Smooth muscle cell (in vitro differentiated cells): ENCODE measurements around the gene SYT1. TPM values are rescaled to one million over a fixed set of nuclear protein-coding genes. Genes with fewer than 3 reads are reported as not detected.

Experiments
- DNase-seq: peaks from one replicate; lab custom pipeline; 2025; ENCODE audit not compliant: unreplicated experiment; lab: John Stamatoyannopoulos, UW
- H2AFZ ChIP-seq: fragments of 200-600 bp; sonication (generic); 2 replicates; pipeline ENCODE4 v1.6.0; 2016; ENCODE audit warnings: antibody characterized with exemption, low read depth, mild to moderate bottlenecking
- H3F3A ChIP-seq: fragments of 200-600 bp; sonication (generic); 2 replicates; pipeline ENCODE4 v1.6.0; 2017; ENCODE audit warnings: antibody characterized with exemption, low read depth
- H3K27ac ChIP-seq: fragments of 200-600 bp; sonication (generic); 2 replicates; pipeline ENCODE4 v1.5.1; 2016; ENCODE audit warnings: low read depth, mild to moderate bottlenecking
- H3K27me3 ChIP-seq: fragments of 200-600 bp; sonication (generic); 2 replicates; pipeline ENCODE4 v1.6.1; 2016; ENCODE audit warnings: low read depth, mild to moderate bottlenecking
- H3K36me3 ChIP-seq: fragments of 200-600 bp; sonication (generic); 2 replicates; pipeline ENCODE4 v1.5.1; 2016; ENCODE audit warnings: low read depth
- H3K4me1 ChIP-seq: fragments of 200-600 bp; sonication (generic); 2 replicates; pipeline ENCODE4 v1.5.1; 2016; ENCODE audit warnings: low read depth
- H3K4me2 ChIP-seq: fragments of 200-600 bp; sonication (generic); 2 replicates; pipeline ENCODE4 v1.6.0; 2016; ENCODE audit warnings: mild to moderate bottlenecking
- H3K4me3 ChIP-seq: fragments of 200-600 bp; sonication (generic); 2 replicates; pipeline ENCODE4 v1.5.1; 2016; ENCODE audit warnings: mild to moderate bottlenecking
- H3K79me2 ChIP-seq: fragments of 200-600 bp; sonication (generic); 2 replicates; pipeline ENCODE4 v1.6.0; 2016; ENCODE audit warnings: low read depth, mild to moderate bottlenecking
- H3K9ac ChIP-seq: fragments of 200-600 bp; sonication (generic); 2 replicates; pipeline ENCODE4 v1.6.0; 2016; ENCODE audit warnings: low read depth
- H3K9me3 ChIP-seq: fragments of 200-600 bp; sonication (generic); replicated peaks from 2 replicates; pipeline ENCODE4 v1.5.1; 2016; ENCODE audit warnings: low read depth
- H4K20me1 ChIP-seq: fragments of 200-600 bp; sonication (generic); 2 replicates; pipeline ENCODE4 v1.6.0; 2016; ENCODE audit warnings: low read depth
- CTCF ChIP-seq: fragments of 200-600 bp; sonication (generic); IDR thresholded peaks from 2 replicates; pipeline ENCODE4 v1.5.1; 2017; ENCODE audit warnings: borderline replicate concordance, mild to moderate bottlenecking, antibody characterized with exemption; ENCODE audit not compliant: insufficient read depth, poor library complexity, severe bottlenecking
- WGBS: methylation state at CpG from one replicate; pipeline ENCODE4 v1.1.7; 2016; ENCODE audit warnings: low lambda C conversion rate; 5-methylcytosine and 5-hydroxymethylcytosine counted together
- polyA plus RNA-seq: library from polyadenylated mRNA; unstranded; fragments of >200 nt; fragmentation: Nextera tagmentation; extraction: Ambion mirVana; gene quantifications from 2 replicates; pipeline ENCODE4 v1.2.1, GENCODE V29; 2016
- total RNA-seq: library from RNA; depleted of rRNA; stranded (reverse); fragments of >200 nt; gene quantifications from 2 replicates; pipeline ENCODE4 v1.2.3, GENCODE V29; 2014

The SYT1 gene
- total and polyA plus RNA-seq, 2 experiments from 2014 or later, result 5.2 to 10.2 TPM

DNA sequence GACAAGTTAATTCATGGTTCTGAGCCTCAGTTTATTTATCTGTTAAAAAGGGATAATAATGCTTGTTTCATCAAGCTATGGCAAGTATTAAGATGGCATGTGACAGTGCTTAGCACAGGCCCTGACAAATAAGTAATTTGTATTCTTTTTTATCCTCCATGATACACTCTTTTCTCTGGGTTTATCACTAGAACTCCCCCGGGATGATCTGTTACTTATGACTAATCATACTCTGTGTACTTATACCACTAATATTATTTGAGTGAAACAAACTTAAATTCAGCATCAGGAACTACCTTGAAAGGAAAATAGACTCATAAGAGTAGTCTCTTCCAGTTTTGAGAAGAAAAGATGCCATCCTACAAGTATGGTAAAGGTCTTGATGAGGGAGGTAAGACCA lies 542.4 kb downstream of the SYT1 start:
- 52% methylated on average over 1 of the region's 1 CpG for WGBS

DNA sequence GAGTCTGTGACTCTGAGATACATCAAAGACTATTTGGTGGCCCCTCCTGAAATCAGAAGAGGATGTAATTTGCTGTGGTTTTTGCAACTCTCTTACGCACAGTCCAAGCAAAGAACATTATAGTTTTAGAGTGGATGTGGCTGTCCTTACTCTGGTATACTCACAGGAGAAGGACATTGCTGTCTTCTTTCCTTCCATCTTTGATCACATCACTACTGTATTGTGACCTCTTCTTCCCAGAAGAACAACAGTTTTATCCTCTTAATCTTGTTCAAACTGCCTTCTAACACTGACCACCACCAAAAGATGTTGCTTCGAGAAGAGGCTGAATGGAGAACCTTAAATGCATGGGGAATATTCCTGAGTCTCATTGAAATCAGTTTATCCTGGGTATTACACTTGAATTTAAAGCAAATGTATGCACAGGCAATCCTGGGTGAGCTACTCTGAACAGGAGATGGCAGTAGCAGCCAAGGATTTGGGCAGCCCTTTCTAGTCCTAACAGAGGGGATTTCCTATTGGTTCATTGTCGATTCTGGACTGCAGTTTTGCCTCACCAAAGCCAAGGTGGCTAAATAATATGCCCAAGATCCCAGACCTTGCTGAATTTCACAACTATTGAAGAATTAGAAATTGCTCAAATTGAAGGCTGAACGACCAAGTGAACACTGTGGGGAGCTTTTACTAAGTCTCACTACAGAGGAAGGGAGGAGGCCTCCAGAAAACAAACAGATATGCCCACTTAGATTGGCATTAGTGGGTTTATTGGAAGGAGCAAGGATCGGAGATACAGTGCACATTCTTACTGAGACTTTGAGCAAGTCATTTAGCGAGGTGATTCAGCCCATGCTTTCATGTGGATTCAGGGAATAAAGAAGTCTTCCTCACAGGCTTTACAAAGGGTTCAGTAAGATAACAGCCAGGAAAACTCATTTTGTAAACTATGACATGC lies 543.4 kb downstream of the SYT1 start:
- no peak overlapping the region for H3K4me3 ChIP-seq
- H3F3A ChIP-seq, result peaks cover 12% of the 10 kb centered on the region
- no peaks in the 10 kb centered on the region for H3K9me3 ChIP-seq
- no peaks in the 10 kb centered on the region for H3K79me2 ChIP-seq
- 25% methylated on average over 6 of the region's 6 CpGs for WGBS
- no peaks in the 10 kb centered on the region for H3K27me3 ChIP-seq
- H4K20me1 ChIP-seq, result no peaks in the 10 kb centered on the region
- peak; percentile 80 for TF ChIP-seq CTCF
- H3K4me1 ChIP-seq, result peaks cover 32% of the 10 kb centered on the region
- DNase-seq, result no peak
- no peak overlapping the region for H3K9ac ChIP-seq
- peak overlapping the region; percentile 62 for H3K4me2 ChIP-seq
- no peaks in the 10 kb centered on the region for H3K36me3 ChIP-seq
- peak overlapping the region; percentile 73 for H3K27ac ChIP-seq
- H2AFZ ChIP-seq, result no peak overlapping the region

More for the DNA sequence above, 542.4 kb downstream of the SYT1 start:
- no peaks in the 10 kb centered on the region for H3K9me3 ChIP-seq
- H3K27me3 ChIP-seq, result no peaks in the 10 kb centered on the region
- H3K27ac ChIP-seq, result no peak overlapping the region
- no peak overlapping the region for H3K9ac ChIP-seq
- no peaks in the 10 kb centered on the region for H3K79me2 ChIP-seq
- H3K4me3 ChIP-seq, result no peak overlapping the region
- peaks cover 12% of the 10 kb centered on the region for H3F3A ChIP-seq
- H3K36me3 ChIP-seq, result no peaks in the 10 kb centered on the region
- peaks cover 42% of the 10 kb centered on the region for H3K4me1 ChIP-seq
- no peak overlapping the region for H3K4me2 ChIP-seq
- no peak overlapping the region for H2AFZ ChIP-seq
- TF ChIP-seq CTCF, result no peak
- DNase-seq, result no peak
- no peaks in the 10 kb centered on the region for H4K20me1 ChIP-seq

GRCh38 chr12:79408689-79409088 lies 544.1 kb downstream of the SYT1 start:
- H3K4me3 ChIP-seq, result no peak overlapping the region
- 46% methylated on average over 3 of the region's 3 CpGs for WGBS

More at GRCh38 chr12:79408689-79409088, 544.1 kb downstream of the SYT1 start:
- Histone ChIP-seq H3K9me3 (no peaks in the 10 kb centered on the region), H3K27me3 (no peaks in the 10 kb centered on the region), H3F3A (peaks cover 12% of the 10 kb centered on the region), H3K36me3 (no peaks in the 10 kb centered on the region), H2AFZ (no peak overlapping the region), H3K4me1 (peaks cover 27% of the 10 kb centered on the region), H3K79me2 (no peaks in the 10 kb centered on the region), H3K4me2 (peak overlapping the region; percentile 62), H3K27ac (peak overlapping the region; percentile 73), H4K20me1 (no peaks in the 10 kb centered on the region), H3K9ac (no peak overlapping the region)
- DNase-seq, result no peak
- no peak for TF ChIP-seq CTCF
